Measurements from ENCODE around the gene BAHD1.

- no peak for TF ChIP-seq CTCF (IDR thresholded peaks at IDR 0.05; ENCODE audit: insufficient read depth, low read length)
- no peak for TF ChIP-seq REST (IDR thresholded peaks at IDR 0.05; ENCODE audit: insufficient replicate concordance, low read depth)
Observed at GRCh38 chr15:40470423-40471104, 29.8 kb downstream of the BAHD1 start, which contains the start of gene CHST14.
